D341Med (cell line): Measurements from ENCODE around the gene TLE2.
"Not testable (repeated sequence)": the region's sequence is repeated elsewhere in the genome, so short reads cannot be mapped to it uniquely, and the experiment has no call there.

Experiments
- DNase-seq: peaks from one replicate; pipeline ENCODE4 v3.0.0; 2012; ENCODE audit warnings: low spot score

The TLE2 gene

DNA sequence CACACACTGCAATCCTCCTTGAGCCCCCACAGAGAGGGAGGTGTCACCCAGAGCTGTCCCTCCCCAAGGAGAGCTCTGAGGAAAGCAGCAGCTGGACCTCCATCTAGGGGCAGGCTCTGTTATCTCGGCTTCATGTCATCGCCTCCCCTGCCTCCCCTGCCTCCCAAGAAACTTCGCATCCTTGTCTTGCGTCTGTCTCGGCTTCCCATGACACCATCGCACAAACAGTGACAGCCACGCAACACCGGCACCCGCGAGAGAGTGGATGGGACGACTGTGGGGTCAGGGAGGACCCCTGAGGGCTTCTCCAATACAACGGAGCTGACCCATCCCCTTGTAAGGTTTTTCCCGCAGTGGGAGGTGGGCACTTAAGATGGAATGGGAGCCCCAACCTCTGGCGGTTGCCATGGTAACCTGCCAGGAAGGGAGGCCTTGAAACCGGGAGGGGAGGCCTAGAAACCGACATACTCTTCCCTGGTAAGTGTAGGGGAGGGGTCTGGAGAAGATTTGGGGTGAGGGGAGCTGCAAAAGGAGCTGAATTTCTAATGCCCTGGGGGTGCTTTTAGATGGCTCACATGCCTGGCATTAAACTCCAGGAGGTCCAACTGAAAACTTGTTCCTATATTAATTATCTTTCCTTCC, 16.3 kb downstream of the TLE2 start:
- peak; percentile 21 for DNase-seq

DNA sequence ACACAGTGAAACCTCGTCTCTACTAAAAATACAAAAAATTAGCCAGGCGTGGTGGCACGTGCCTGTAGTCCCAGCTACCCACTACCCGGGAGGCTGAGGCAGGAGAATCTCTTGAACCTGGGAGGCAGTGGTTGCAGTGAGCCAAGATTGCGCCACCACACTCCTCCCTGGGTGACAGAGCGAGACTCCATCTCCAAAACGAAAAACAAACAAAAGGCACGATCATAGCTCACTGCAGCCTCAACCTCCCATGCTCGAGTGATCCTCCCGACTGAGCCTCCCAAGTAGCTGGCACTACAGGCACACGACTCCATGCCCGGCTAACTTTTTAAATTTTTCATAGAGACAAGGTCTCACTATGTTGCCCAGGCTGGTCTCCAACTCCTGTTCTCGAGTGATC, 17.0 kb downstream of the TLE2 start:
- DNase-seq, result not testable (repeated sequence)

DNA sequence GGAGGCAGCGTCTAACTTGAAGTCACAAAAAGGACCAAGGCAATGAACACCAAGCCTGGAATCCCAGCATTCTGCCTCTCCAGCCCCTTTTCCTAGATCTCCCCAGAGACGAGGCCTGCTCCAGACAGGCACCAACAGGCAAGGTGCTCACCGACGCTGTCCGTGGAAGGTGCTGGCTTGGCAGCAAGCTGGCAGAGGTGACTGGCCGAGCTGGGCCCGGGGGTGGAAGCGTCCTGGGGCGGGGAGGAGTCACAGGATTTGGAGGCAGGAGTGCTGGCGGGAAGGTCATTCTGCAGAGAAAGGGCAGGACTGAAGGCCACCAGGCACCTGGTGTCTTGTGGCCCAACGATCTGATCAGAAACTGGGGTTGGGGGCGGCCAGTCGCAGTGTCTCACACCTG, 18.2 kb downstream of the TLE2 start:
- peak; percentile 39 for DNase-seq

DNA sequence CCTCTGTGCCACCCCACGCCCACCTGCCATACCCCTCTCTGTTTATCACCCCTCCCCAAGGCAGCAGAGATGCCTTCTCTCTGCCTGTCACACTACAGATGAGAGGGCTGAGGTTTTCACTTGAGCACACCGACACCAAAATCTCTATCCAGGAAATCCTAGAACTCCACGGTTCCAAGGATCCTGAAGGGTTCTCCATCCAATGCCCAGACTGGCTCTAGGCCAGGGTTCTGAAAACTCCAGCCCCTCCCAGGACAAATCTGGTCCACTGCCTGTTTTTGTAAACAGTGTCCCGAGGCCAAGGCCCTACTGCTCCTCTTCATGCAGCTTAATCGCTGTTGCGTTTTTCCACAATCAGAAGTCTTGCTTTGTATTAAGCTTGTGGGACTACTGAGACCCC, 20.1 kb downstream of the TLE2 start:
- no peak for DNase-seq

DNA sequence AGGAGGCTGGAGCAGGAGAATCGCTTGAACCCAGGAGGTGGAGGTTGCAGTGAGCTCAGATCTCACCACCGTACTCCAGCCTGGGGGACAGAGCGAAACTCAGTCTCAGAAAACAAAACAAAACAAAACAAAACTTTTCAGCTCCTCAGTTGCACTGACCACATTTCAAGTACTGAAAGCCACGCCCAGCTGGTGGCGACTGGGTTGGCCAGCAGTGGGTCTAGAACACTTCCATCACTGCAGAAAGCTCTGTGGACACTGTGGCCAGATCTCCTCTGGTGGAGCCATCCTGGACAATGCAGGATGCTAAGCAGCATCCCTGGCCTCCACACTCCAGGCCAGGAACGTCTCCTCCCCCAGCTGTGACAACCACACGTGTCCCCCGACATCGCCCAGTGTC, 21.1 kb downstream of the TLE2 start:
- peak; percentile 20 for DNase-seq

DNA sequence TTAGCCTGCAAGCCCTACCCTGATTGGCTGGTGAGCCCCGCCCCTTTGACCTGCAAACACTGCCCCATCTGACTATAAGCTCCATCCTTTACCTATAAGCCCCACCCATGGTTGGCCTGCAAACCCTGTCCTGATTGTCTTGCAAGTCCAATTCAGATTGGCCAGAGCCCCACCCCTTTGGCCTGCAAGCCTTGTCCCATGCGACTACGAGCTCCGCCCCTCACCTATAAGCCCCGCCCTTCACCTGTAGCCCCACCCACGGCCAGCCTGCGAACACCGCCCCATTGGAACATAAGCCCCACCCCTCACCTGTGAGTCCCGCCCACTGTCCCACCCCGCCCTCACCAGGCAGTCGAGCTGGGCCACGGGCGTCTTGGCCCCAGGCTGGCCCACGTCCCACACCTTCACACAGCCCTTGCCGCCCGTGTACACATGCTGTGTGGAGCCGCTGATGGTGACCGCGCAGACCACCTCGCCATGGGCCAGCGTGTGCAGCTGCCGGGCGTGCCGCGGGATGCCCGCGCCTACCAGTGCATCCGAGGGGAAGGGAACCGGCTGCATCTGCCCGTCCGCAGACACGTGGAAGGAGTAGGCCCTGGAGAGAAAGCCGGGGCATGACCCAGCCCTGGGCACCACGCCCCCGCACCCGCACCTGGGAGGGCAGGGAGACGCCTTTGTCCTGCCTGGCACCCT, 22.9 kb downstream of the TLE2 start:
- DNase-seq, result peak; percentile 36

DNA sequence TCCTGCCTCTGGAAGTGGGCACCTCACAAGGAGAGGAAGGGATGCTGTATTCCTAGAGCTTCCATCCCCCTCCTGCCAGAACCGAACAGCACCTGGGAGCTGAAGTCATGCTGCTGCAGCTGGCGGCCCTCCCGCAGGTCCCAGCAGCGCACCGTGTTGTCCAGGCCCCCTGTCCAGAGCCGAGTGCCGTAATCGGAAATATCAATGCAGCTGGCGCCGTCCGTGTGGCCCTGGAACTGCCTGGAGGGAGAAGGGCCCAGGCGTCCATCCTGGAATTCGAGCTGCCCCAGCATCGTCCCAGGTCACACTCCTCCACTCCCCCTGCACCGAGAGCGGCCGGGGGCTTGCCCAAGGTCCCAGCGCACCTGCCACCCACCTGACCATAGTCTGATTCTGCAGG, 23.7 kb downstream of the TLE2 start:
- peak; percentile 21 for DNase-seq

DNA sequence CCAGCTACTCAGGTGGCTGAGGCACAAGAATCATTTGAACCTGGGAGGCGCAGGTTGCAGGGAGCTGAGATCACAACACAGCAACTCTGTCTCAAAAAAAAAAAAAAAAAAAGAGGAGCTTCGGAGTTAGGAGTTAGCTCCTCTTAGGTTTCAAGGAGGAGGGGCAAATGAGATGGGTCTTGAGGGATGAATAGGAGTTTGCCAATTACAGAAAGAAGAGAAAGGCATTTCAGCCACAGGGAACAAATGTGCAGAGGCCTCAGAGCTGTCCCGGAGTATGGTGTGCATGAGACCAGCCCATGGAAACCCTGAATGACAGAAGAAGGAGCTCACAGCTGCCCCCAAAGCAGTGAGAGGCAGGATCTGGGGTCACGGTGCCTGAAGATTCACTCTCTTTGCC, 24.6 kb downstream of the TLE2 start:
- no peak for DNase-seq

DNA sequence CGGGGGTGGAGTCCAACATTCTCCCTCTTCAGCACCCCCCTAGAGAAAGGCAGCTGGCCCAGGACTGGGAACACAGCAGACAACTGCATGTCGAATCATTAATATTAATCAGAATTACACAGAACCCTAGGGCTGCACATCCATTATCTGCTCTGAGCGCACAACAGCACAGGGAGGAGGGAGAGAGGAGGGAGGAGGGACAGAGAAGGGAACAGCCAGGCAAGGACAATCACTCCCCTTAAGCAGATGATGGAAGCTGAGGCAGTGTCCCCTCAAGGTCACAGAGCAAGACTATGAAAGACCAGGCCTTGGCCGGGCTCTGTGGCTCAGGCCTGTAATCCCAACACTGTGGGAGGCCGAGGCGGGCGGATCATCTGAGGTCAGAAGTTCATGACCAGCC, 26.0 kb downstream of the TLE2 start:
- DNase-seq, result peak; percentile 14

DNA sequence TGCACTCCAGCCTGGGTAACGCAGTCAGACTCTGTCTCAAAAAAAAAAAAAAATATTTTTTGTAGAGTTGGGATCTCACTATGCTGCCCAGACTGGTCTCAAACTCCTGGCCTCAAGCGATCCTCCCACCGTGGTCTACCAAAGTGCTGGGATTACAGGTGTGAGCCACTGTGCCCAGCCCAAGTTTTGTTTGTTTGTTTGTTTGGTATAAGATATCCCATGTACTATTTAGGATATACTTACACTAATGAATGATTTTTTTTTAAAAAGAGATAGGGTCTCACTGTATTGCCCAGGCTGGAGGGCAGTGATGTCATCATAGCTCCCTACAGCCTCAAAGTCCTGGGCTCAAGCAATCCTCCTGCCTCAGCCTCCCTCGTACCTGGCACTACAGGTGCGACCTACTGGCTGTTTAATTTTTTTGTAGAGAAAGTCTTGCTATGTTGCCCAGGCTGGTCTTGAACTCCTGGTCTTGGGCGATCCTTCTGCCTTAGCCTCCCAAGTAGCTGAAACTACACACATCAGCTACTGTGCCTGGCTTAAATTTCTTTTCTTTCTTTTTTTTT, 27.8 kb downstream of the TLE2 start:
- no peak for DNase-seq

DNA sequence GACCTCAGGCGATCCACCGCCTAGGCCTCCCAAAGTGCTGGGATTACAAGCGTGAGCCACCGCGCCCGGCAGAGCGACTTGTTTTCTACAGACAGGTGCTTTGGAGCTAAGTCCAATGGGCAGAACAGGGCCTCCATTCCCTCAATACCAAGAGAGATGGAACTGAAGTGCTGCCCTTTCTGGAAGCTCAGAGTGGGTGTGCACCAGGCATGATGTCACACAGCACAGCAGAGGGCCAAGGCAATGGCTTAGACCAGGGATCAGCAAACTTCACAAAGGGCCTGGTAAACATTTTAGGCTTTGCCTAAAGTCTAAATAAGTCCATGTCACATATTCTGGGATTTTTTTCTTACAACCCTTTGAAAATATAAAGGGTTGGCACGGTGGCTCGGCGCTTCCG, 30.4 kb downstream of the TLE2 start:
- no peak for DNase-seq

DNA sequence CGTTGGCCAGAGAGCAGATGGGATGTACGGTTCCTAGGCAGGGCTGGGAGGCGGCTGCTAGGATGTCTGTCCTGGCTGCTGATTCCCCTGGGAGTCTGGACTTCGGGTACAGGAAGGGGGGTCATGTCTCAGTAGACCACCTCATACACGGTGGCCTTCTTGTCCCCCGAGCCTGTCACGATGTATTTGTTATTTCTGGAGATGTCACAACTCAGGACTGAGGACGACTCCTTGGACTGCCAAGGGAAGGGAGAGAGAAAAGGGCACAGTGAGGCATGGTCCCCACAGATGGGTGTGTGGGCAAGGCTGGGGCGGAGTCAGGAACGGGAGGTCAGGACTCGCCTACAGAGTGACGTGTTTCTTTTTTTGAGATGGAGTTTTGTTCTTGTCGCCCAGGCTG, 31.4 kb downstream of the TLE2 start:
- no peak for DNase-seq

DNA sequence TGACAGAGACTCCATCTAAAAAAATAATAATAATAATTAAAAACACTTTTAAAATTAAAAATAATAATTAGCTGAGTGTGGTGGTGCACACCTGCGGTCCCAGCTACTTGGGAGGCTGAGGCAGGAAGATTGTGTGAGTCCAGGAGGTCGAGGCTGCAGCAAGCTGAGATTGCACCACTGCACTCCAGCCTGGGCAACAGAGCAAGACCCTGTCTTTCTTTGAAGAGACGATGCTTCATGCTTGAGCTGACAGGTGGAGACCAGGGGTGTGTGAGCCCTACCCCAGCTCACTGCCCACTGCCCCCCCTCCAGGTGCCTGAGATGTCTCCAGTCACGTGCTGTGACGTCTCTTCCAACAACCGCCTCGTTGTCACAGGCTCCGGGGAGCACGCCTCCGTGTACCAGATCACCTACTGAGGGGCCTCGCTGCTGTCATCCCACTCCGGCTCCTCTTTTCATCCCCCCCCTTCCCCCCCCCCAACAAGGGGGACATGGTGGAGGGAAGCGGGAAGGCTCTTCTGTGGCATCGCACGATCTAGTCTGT, 34.4 kb downstream of the TLE2 start:
- no peak for DNase-seq

DNA sequence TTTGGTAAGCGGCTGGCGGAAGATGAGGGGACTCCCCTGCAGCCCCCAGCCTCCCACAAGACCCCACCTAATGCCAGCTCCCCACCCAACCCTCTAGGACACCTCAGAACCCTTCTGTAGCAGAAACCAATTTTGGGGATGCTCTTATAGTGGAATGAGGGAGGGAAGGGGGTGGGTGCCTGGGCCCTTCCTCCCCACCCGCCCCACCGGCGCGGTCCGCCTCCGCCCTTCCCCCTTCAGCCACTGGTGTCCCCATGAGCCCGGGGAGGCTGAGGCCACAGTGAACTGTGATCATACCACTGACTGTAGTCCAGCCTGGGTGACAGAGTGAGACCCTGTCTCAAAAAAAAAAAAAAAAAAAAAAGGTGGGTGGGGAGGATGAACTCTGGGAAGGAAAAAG, 35.5 kb downstream of the TLE2 start:
- DNase-seq, result no peak

DNA sequence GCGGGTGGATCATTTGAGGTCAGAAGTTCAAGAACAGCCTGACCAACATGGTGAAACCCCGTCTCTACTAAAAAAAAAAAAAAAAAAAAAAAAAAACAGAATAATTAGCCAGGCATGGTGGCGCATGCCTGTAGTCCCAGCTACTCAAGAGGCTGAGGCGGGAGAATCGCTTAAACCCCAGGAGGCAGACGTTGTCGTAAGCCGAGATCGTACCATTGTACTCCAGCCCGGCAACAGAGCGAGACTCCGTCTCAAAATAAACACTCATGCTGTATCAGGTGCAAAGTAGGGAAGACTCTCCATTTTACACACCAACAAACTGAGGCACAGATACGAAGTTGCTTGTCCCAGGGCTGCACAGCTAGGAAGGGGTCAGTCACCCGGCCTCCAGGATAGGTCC, 36.1 kb downstream of the TLE2 start:
- no peak for DNase-seq

DNA sequence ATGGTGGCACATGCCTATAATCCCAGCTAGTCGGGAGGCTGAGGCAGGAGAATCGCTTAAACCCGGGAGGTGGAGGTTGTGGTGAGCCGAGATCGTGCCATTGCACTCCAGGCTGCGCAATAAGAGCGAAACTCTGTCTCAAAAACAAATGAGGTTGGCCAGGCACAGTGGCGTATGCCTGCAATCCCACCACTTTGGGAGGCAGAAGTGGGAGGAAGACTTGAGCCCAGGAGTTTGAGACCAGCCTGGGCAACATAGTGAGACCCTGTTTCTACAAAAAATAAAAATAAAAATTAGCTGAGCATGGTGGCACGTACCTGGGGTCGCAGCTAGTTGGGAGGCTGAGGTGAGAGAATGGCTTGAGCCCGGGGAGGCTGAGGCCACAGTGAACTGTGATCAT, 36.7 kb downstream of the TLE2 start:
- not testable (repeated sequence) for DNase-seq

DNA sequence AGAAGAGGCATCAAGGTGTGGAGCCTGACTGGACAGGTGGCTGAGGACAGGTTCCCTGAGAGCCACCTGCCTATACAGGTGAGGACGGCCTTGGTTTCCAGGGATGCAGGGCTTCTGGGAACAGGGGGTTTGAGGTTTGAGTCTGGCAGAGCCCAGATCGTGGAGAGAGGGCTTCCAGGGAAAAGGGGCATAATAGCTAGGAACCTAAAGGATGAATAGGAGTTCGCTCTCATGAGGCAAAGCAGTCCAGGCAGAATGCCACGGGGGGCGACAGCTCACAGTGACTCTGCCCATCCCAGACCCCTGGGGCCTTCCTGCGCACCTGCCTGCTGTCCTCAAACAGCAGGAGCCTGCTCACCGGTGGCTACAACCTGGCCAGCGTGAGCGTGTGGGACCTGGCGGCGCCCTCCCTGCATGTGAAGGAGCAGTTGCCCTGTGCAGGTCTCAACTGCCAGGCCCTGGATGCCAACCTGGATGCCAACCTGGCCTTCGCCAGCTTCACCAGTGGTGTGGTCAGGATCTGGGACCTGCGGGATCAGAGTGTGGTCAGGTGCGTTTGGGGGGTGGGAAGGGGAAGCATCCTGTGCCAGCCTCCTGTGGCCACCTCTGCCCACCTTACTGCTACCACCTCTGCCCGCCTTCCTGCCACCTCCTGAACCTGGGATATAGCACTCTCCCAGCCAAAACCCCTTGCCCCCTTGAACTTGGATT, 39.7 kb downstream of the TLE2 start:
- DNase-seq, result peak; percentile 22

DNA sequence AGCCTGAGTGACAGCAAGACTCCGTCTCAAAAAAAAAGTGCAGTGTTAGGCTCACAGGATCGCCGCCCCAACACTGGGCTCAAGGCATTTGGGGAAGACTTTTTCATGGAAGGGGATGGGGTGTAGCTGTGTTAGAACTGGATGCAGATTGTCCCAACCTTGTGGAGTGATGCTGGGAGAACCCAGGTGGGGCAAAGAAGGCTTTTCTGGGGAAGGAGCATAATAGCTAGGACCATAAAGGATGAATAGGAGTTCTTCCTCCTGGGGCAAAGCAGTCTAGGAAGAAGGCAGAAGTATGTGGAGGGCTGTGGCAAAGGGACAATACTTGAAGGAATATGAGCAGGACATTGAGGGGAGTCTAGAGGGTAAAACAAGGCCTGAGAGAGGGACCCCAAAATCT, 40.5 kb downstream of the TLE2 start:
- no peak for DNase-seq

DNA sequence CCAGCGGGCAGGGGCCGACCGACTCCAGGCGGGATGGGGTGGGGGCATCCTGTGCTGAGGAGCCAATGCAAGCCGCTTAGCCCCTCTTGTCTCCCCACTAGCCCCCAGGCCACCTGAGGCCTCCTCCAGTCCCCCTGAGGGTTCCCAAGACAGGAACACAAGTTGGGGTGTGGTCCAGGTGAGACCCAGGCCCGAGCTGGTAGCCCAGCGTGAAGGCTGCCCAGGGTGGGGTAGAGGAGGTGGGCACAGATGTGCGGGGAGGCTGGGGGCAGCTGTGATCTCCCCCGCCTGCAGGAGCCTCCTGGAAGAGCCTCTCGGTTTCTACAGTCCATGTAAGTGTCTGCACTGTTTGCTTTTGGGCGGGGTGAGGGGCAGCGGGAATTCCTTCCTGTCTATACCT, 41.3 kb downstream of the TLE2 start:
- peak; percentile 20 for DNase-seq

DNA sequence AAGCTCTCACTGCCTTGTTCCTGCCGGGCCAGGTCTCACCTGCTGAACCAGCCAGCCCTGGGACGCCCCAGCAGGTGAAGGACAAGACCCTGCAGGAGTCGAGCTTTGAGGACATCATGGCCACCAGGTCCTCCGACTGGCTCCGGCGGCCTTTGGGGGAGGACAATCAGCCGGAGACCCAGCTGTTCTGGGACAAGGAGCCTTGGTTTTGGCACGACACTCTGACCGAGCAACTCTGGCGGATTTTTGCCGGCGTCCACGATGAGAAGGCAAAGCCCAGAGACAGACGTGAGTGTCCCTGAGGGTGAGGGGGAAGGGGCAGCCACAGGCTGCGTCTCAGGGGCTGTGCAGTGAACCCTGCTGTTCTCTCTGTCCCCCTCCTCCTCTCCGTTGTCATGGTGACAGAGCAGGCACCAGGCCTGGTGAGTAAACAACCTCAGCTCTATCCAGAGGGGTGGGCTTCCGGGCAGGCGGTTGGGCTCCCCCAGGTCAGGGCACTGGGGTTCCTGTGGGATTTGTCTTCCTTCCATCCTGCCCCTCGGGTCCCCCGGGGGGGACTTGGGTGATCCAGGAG, 42.0 kb downstream of the TLE2 start:
- DNase-seq, result peak; percentile 31

DNA sequence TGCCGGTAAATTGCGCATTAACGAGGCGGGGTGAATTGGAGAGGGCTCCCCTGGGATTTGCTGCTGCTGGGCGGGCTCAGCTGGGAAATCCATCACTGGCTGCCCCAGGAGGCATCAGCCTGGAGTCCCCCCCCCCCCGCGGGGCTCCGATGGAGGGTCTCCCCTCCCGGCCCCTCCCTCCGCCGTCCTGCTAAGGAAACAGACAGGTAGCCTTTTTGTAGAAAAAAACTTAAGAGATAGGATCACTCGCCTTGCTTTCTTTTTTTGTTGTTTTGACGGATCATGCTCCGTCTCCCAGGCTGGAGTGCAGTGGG, 44.9 kb downstream of the TLE2 start:
- no peak for DNase-seq

DNA sequence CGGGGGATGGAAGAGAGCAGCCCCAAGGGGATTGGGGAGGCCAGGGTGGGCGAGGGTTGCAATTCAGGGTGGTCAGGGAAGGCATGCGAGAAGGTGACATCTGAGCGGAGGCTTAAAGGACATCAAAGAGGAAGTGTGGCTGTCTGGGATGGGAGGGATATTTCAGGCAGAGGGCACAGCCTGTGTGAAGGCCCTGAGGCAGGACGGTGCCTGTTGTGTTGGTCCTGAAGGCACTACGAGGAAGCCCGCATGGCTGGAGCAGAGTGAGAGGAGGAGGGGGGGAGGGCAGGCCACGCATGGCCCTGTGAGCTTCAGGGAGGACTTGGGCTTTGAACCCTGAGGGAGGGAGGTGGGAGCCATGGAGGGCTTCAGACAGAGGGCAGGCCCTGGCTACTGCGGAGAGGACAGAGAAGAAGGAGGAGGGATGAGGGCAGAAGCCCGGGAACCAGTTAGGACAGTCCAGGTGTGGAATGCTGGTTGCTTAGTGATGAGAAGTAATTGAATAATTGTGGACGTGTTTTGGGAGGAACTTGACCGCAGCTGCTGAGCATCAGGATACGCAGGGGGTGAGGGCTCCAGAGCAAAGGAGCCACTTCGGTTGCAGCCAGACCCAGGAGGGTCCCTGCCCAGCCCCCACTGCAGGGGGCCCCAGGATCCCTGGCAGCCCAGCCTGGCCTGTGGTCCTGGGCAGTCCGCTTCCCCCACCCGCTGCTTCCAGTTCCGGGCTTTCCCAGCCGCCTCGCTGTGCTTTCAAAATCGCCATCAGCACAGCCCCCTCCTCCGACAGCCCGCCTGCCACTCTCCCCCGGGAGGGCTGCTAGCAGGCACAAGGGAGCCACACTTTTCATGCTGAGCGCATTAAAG, 45.5 kb downstream of the TLE2 start:
- DNase-seq, result peak; percentile 94
